Stimulated activated CD4-positive, alpha-beta T cell treated with anti-CD3 and anti-CD28 coated beads, Interleukin-4, amount 100 ng/mL, for 48 hours (primary cell): ENCODE data around the gene PGM3.

Experiments used
- DNase-seq, 2 donors: peaks; one replicate each; pipeline ENCODE4 v3.0.0-alpha.2; 2020; ENCODE audit warnings: low read depth in 2 of 2

PGM3 gene

DNA sequence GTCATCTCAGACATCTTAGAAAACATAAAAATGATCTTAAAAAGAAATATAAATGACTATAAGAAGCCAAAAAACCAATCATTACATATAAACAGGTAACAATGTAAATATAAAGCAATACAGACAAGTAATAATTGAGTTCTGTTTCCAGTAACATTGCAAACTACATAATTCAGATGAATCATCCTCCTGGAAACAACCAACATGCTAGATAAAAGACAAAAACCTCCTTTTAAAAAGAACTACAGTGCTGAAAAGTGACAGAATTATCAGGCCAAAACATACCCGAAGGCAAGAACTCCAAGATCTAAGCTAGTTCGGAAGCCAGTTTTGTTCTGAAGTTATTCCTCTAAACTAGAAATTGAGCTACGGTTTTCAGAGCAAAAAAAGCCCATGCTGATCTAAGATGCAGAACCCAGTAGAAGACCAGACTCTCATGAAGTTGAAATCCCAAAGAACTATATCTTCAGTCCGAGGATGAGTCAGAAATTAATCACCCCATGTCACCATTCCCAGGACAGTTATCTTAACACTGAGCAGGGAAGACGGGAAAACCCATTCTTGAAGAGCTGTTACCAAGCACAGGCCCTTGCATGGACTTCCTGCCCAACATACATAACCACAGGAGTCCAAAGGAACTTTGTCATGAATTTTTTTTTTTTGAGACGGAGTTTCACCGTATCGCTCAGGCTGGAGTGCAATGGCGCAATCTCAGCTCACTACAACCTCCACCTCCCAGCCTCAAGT, 9.8 kb downstream of the PGM3 start:
- DNase-seq: no peak

GRCh38 chr6:83182114-83182513, 11.0 kb downstream of the PGM3 start:
- DNase-seq: no peak

DNA sequence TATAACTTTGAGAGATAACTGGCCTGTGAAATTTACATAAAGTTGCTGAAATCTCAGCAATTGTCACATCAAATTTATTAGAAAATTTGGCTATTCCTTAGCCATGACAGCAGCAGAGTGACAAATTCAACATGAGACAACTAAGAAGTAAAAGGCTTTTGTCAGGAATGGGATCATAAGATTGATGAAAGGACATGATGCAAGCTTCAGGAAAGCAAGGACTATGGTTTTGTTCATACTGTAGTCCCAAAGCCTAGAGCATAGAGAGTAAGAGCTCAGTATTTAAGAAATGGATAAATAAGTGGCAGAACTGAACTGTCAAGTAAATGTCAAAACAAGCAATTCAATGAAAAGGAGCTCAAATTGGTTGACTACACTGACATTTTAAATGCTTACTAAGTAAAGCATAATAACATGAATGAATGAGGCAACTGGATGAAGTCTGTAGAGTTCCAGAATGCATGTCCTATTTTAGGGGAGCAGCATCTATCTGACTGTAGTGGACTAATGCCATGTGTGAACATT, 12.6 kb downstream of the PGM3 start:
- no peak for DNase-seq

DNA sequence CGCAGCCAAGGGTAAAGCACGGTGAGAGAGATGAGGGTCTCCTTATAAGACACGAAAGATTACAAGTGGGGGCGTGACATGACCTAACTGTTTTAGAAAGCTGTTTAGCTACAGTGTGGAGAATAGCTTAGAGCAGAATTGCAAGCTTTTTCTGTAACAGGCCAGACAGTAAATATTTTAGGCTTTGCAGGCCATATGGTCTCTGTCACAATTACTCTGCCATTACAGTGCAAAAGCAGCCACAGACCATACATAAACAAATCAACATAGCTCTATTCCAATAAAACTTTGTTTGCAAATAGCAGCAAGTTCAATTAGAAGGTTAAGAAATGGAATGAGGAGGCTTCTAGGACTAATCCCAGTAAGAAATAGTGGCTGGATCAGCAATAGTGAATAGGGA, 16.8 kb downstream of the PGM3 start:
- no peak for DNase-seq

- DNase-seq: no peak
Measured at GRCh38 chr6:83169511-83169910, 23.6 kb downstream of the PGM3 start.

GRCh38 chr6:83169106-83169505, 24.0 kb downstream of the PGM3 start:
- DNase-seq: no peak

- DNase-seq: no peak
Measured at GRCh38 chr6:83168556-83168955, 24.5 kb downstream of the PGM3 start.

- no peak for DNase-seq
Measured at GRCh38 chr6:83167726-83168278, 25.3 kb downstream of the PGM3 start.

- DNase-seq: no peak
Measured at GRCh38 chr6:83160167-83160566, 32.9 kb downstream of the PGM3 start.

DNA sequence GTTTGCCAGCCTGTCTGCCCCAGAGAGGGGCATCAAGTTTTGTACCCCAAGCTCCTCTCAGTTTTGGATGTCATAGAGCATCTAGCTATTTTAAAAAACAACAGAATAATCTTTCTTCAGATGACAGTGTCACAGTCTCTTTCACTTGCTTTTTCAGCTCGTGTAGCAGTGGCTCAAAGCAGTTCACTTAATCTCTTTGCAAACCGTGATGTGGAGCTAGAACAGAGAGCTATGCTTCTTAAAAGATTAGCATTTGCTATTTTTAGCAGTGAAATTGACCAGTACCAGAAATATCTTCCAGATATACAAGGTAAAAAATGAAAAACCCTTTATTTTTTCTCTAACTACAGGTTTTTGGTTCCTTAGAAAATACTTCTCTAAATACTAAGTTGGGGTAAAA, 37.3 kb downstream of the PGM3 start:
- no peak for DNase-seq

- no peak for DNase-seq
Measured at GRCh38 chr6:83153883-83154521, 39.1 kb downstream of the PGM3 start.

GRCh38 chr6:83152913-83153312, 40.2 kb downstream of the PGM3 start:
- no peak for DNase-seq

- DNase-seq: no peak
Measured at GRCh38 chr6:83151114-83151513, 42.0 kb downstream of the PGM3 start.

DNA sequence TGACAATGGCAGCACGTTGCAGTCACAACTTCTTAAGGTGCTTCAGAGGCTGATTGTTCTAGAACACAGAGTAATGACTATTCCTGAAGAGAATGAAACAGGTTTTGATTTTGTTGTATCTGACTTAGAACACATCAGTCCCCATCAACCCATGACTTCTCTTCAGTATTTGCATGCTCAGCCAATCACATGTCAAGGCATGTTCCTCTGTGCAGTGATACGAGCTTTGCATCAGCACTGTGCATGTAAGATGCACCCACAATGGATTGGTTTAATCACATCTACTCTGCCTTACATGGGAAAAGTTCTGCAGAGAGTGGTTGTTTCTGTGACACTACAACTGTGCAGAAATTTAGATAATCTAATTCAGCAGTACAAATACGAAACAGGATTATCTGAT, 54.3 kb downstream of the PGM3 start:
- no peak for DNase-seq

GRCh38 chr6:83138118-83138722, 54.8 kb downstream of the PGM3 start:
- no peak for DNase-seq

- no peak for DNase-seq
Measured at GRCh38 chr6:83132121-83132520, 60.9 kb downstream of the PGM3 start.

- no peak for DNase-seq
Measured at GRCh38 chr6:83127976-83128375, 65.1 kb downstream of the PGM3 start.

GRCh38 chr6:83127258-83127657, 65.8 kb downstream of the PGM3 start:
- DNase-seq: no peak

GRCh38 chr6:83126807-83127206, 66.3 kb downstream of the PGM3 start:
- DNase-seq: no peak

GRCh38 chr6:83126223-83126622, 66.8 kb downstream of the PGM3 start:
- DNase-seq: no peak

DNA sequence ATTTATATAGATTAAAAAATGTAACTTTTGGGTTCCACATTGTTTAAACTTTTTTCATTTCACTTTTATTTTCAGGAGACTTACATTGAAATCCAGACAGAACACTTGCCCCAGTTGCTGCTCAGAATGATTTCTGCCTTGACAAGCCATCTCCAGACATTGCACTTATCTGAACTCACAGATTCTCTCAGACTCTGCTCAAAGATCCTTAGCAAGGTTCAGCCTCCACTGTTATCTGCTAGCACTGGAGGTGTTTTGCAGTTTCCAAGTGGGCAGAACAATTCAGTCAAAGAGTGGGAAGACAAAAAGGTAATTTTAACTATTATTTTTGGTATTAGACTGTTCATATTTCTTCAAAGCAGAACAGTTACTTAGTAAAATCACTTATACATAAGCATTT, 67.6 kb downstream of the PGM3 start:
- no peak for DNase-seq

GRCh38 chr6:83124553-83124952, 68.5 kb downstream of the PGM3 start:
- no peak for DNase-seq
